NOMO-1 treated with dmso at 0.1 percent for 144 hours (cell line): Measurements from ENCODE around the gene ENOX1.
A peak's percentile ranks its signal among the peaks of the same experiment; 100 is the strongest.
"Not testable (repeated sequence)": the region's sequence is repeated elsewhere in the genome, so short reads cannot be mapped to it uniquely, and the experiment has no call there.

Experiments
- DNase-seq: peaks from one replicate; lab custom pipeline; 2025; ENCODE audit not compliant: unreplicated experiment; lab: John Stamatoyannopoulos, UW

ENOX1 gene

DNA sequence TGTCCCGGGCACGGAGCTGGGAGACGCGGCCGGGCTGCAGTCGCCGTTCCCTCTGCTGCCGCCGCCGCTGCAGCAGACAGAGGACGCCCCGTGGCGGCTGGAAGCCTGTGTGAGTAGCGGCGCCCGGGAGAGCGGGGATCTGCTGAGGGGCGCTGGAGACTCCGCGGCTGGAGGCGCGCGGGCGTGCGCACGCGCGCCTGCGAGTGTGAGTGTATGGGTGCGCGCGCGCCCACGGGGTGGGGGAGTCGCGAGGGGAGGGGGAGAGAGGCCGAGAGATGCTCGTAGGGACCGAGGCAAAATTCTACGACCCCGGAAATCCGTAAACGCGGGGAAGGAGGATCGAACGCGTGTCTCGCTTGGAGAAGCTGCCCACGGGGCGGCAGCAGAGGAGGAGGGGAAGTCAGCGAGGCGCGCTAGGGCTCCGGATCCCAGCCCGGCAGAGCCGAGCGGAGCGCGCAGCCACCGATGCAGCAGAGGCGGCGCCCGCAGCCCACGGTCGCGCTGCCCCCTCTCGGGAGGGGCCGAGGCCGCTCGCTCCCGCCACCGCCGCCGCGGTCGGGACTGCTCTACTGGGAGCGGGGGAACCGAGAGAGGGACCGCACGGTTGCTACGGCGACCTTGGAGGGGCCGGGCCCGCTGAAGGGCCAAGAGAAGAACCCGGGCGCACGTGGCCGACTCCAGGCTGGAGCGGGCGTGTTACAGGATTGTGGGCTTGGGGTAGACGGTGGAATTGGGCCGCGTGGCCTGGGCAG, at the start of gene ENOX1:
Gene ENOX1, minus strand, starts transcription at position 207 of the 752 bp plus-strand sequence.
- DNase-seq, result no peak

DNA sequence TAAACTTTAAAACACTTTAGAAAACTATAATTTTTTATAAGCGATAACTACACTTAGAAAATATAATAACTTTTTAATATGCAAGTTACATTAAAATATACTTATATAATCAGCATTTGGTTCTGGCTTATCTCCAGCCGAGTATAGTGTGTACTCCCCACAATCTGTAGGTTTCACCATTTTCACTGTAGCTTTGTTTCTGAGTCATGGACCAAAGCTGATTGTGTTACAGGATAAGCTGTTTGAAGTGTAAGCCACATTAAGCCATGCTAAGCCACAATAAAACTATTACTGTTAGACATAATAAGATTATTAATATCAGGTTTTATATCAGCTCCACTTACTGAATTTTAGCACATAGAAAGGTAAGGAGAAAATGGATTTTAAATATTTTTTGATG, 48.9 kb upstream of the ENOX1 start:
- DNase-seq, result no peak

DNA sequence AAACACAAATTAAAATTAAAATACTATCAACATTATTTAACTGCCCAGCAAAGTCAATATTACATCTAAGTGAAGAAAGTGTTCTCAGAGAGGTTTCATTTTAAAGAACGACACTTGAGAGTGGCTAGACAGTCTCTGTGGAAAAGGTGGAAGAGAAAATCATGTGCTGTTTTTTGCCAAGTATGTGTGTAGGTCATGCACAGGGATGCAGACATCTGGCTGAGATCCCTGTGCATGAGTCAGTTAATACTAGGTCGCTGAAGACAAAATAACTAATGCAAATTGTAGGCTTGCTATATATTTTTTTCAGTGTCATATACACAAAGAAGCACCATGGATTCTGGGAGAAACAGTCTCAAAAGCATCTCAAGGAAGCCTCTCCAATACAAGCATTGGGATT, 44.3 kb upstream of the ENOX1 start:
- DNase-seq, result no peak

DNA sequence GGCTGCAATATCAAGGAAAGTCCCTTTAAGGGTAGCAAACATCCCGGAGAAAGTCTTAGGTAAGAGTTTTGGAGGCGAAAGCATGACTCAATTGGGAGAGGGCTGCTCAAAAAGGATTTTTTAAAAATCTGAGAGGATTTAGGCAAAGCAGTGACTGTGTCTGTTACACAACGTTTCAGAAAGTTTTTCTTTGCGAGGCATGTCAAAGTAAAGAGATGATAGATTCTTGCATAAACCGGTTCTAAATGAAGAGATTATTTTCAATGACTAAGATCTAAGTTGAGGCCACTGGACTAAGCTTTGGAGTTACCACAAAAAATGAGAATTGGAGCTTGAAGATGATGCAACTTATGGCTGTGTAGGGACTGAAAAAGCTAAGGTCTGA, 43.7 kb upstream of the ENOX1 start:
- peak; percentile 55 for DNase-seq

DNA sequence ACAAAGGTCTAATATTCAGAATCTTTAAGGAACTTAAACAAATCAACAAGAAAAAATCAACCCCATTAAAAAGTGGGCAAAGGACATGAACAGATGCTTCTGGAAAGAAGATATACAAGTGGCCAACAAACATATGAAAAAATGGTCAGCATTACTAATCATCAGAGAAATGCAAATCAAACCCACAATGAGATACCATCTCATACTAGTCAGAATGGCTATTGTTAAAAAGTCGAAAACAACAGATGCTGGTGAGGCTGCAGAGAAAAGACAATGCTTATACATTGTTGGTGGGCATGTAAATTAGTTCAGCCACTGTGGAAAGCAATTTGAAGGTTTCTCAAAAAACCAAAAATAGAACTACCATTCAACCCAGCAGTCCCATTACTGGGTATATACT, 37.9 kb upstream of the ENOX1 start:
- DNase-seq, result not testable (repeated sequence)

DNA sequence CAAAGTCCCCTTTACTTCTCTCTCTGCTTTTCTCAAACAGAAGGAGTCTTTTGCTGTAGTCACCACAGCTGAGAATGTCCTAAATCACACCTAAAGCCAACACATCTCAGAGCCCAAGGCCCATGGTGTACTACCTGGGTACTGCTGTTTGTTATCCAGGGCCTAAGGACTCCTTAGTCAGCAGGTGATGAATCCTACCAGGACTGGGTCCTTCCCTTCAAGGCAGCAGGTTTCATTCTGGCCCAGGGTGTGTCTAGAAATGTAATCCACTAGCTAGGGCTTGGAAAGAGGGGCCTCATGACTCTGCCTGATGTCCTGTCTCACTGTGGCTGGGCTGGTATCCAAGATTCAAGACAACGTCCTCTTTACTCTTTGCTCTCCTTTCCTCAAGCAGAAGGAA, 36.2 kb upstream of the ENOX1 start:
- no peak for DNase-seq

DNA sequence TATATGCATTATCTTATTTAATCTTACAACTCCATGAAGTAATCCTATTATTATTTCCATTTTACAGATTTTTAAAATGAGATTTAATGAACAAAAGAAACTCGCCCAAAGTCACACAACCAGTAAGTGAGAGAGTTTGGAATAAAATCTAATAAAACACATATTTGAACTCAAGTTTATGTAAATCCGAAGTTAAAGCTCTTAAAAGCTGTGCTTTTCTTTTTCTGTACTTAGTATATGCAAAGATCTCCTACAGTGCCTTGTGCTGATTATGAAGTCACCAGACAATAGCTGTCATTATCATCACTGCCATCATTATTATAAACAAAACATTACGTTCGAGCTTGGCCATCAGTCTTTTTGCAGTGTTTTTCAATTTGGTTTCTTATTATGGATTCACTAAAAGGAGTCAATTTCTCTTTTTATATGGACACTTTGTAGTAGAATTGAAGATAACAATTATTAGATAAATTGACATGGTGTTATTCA, 29.7 kb upstream of the ENOX1 start:
- DNase-seq, result no peak

DNA sequence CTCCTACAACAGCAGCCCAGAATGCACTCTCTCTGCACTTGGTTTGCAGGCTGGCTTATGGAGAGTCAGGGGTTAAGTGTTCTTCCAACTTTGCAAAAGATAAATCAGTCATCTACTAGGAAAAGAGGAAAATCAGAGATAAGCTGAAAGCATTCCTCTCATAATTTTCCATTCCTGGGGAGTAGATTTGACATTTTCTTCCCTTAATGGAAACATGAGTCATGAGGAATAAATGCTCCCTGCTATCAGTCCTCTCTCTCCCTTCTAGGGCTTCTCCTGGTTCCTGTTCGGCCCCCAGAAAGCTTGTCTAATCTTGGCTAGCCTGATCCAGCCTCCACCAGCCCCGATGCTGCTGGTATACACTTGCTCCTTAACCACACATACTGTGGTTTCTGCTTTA, 28.4 kb upstream of the ENOX1 start:
- no peak for DNase-seq

DNA sequence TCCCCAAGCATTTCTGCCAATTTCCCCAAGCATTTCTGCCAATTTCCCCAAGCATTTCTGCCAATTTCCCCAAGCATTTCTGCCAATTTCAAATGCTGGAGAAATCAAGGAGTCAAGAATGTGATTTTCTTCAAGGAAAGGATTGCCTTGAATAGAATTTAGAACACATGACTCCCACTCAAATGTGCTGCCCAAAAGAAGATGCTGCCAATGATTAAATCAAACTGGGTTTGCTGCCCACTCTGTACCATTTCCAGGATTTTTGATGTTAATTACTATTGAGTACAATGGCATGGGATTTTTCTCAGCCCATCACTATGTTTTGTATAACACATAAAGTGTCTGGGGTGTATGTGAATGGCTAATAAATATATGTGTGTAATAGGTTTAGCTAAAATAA, 21.9 kb upstream of the ENOX1 start:
- no peak for DNase-seq

DNA sequence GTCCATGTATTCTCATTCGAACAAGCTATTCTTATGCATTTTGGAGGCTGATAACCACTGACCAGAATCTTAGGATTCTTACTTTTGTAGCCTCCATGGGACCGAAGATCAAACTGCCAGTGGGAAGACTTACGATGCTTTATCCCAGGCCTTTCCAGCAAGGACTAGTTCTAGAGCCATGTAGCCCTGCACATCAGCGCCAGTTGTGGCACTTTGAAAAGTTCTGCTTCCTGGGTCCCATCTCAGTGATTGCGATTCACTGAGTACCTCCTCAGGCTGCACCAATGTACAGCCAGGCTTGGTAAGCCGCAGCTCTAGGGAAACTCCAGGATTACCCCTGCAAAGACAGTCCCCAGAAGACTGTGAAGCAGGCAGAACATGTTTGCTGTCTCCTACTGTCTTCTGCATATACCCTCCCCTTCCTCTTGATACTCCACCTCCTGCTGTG, 18.9 kb upstream of the ENOX1 start:
- DNase-seq, result no peak

DNA sequence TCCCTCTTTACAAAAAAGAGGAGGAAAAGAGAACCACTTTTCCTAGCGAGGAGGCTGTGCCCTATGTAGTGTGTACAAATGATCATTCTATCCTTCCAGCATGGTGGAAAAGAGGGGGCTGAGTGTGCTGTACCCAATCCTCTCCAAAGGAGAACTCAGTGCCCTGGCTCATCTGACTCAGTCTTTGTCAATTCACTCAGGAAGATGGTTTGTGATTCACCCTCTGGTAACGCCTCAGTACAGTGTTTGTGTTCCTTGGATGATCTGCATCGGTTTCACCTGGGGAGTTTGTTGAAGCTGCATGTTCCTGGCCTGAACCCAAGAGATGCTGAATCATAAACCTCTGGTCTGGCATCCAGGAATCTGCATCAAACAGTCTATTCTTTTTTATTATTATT, 18.3 kb upstream of the ENOX1 start:
- DNase-seq, result no peak

DNA sequence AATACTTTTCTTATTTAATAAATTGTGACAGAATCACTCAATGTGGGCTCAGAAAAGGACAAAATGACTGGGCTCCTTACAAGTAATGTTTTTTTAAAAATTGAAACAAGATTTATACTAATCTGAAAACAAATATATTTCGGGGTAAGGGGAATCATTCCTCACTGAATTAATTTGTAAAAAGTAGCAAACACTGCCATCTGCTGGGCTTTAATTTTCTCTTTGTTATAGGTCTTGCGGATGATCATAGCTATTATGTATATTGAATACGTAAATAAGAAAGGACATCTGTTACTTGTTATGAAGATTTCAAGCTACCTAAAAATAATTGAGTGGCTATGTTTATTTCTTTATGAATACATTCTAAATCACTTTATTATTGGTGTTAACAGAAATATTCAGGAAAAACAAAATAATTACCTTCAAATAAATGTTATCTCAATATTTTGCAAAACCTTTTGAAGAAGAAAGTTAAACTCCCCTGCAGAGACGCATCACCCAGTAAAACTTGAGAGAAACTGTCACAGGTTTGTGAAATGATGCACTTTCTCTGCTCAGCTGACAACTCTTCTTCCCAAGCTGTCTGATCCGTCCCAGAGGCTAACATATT, 17.8 kb upstream of the ENOX1 start:
- DNase-seq, result no peak

DNA sequence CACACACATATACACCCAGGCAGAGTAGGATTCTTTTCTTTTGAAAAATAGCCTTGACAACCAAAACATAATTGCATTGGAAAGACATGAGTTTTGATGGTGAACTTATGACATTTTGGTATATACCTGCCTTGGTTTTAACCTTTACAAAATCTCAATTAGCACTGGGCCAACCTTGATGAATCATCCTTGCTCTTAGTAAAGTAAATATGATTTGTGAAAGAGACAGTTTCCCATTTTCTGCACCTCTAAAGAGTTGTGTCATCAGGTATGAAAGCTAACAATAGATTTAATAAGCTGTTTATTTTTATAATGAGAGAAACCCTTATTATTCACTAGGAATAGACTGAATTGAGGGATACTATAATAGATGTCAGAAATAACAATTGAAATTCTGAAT, 15.7 kb upstream of the ENOX1 start:
- DNase-seq, result no peak

DNA sequence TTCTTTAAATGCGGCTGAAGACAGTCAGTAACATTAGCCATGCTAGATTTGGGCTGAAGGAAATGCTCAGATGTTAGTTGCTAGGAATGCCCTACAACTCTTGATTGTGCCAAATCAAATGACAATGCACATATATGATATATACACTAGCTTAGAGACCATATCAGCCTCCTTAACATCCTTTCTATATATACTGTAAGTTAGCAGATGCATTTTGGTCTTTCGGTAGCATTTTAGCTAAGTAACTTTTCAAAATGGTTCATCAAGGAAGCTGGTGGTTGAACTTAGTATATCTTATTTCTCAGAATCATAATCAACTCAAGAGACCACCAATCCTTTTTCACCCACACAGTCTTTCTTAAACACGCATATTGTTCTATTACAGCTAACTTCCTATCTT, 14.1 kb upstream of the ENOX1 start:
- DNase-seq, result no peak

DNA sequence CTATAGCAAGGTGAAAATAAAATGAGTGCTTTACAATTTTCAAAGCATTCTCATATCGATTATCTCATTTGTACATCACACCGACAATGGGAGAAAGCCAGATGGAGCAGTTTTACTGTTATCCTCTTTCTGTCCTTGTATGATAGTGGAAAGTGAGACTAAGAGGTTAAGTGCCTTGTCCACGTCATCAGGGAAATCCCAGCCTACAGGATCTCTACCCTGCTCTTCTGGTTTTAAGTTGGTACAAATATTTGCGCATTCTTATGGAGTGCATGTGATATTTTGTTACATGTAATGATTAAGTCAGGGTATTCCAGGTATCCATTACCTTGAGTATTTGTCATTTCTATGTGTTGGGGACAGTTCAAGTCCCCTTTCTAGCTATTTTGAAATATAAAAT, 12.4 kb upstream of the ENOX1 start:
- no peak for DNase-seq

DNA sequence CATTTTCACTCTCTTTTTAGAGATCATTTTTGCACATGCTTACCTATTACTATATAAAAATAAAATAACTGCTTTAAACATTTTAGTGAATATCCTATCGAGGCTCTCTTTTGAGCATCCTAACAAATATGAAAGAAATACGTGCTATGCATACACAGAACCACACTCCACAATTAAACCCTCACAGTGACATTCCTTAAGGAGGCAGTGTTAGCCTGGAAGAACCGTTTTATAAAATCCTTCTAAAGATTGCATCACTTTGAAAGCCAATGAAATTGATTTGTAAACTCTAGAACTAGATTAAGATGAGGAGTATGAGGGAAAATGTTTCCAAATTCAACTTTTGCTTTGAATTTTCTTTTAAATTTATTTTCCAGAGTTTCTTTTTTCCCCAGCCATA, 11.1 kb upstream of the ENOX1 start:
- no peak for DNase-seq

DNA sequence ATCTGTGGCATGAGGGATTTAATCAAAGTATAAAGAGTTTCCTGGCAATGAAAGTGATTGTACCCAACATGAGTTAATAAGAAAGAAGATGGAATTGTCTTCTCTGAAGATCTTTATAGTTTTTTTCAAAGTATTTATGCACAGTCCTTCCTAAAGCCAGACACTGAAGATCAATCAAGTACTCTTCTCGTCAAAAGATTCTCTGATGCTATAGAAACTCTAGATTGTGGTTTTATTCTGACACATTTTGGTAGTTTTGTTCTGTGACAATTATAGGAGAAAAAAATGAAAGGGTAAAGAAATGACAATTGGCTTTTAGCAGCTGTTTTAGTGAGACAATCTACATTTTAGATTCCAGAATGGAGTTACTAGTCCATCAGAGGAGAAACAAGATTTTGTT, 10.4 kb upstream of the ENOX1 start:
- no peak for DNase-seq

DNA sequence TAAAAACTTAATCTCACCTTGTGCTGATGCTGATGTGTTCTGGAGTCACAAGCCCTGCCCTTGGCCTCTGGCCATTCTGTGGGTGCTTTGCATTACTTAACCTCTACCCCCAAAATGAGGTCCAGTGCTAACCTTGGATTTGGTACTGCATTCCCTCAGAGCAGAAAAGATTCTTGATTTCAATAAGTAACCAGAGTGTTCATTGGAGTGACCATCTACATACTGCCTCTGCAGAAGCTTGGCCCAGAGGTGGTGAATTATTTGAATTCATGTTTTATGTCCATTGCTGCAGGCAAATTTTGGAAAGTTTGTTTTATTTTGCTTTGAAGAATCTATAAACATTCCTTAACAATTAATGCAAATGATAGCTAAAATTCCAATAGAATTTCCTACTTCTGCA, 7.6 kb upstream of the ENOX1 start:
- DNase-seq, result no peak

DNA sequence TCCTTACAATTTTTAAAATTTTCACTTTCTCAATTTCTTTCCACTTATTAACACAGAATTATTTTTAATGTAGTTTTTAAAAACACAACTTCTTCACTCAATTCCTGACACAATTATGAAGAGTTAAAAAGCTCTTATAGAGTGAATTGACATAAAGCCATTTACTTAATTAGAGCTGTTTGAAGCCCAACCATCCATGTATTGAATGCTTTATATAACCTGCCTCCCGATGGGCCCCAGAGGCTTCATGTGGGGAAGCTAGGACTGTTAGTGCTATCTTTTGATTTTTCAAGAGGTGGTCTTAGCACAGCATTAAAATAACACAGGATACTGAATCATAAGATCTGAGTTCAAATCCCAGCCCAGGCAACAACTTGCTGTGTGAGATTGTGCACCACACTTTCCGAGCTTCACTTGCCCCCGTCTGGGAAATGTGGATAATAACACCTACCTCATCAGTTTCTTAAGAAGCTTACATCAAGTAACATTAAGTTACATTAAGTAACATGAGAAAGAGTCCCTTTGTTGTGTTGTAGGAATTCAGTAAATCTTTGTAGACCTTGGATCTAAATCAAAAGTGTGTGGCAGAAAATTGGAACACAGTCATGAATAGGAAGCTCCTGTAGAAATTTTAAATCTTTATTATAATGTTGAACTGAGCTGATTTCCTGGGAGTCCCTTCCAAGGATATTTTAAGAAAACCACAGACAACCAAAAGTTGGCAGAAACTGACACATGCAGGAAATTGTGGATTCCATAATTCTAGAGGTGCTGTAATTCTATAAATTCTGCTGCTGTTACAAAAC, 5.5 kb upstream of the ENOX1 start:
- DNase-seq, result no peak

DNA sequence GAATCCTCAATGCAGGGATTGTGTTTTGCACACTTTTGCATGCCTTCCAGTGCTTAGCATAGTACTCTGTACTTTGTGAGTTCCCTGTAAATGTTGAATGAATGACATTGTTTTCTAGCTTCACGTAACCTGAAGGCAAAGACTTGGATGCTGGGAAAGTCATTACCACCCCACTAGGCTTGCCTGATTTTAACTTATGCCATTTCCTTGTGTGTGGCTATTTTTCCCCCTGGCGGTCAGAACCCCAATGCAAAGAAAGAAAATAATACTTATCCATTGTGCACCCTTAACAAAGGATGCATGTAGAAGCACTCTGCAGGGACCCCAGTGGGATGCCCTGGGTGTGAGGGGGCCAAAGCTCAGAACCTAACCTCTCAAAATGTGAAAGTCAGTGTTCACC, 1.2 kb upstream of the ENOX1 start:
- no peak for DNase-seq

DNA sequence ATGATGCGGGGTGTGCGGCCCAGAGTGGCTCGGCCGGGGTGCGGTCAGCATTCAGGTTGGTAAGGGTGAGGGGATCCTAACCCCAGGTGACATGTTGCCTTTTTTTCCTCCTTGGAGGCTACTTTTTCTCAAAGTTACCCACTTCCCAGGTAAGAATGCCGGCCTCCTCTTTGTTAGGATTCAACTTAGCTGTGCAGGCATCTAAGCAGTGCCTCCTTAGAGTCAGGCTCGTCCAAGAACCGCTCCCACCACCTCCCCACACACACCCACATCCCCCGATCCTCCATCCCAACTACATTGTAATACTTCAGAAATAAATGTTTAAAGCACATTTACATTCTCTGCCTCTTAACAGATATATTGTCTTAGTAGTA, 733 bp upstream of the ENOX1 start:
- no peak for DNase-seq

DNA sequence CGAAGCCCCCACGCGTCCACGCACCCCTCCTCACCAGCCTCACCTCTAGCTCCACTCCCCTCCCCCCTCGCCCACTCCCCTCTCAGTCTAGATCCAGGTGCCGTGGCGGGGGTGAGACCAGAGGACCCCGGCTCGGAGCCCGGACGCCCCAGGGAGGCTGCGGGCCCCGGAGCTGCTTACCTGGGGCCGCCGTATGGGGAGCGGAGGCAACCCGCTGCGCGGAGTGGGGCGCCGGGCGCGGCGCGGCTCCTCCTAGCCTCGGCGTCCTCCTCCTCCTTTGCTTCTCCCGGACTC, 353 bp downstream of the ENOX1 start:
- no peak for DNase-seq
